Panc1 (cell line): ENCODE results near the gene NAV1. TPM values are rescaled to one million over a fixed set of nuclear protein-coding genes. Genes with fewer than 3 reads are reported as not detected.

Source experiments
- ATAC-seq: fragments of 200-7000 bp; cut with Tn5 transposase; 2 replicates; pipeline ENCODE4 v1.9.1; 2020; ENCODE audit warnings: mild to moderate bottlenecking, moderate library complexity
- BruUV-seq: library from RNA; stranded (reverse); fragments of 400-500 nt; replicated peaks from 2 replicates; lab custom pipeline; 2021; lab: Mats Ljungman, UMichigan
- CTCF ChIA-PET: fragments of 300-600 bp; sonication (Branson Sonifier 250); formaldehyde crosslinking; loops from one replicate; lab custom pipeline; 2022; ENCODE audit warnings: antibody characterized with exemption; lab: Charles Lee
- POLR2A ChIA-PET: fragments of 300-600 bp; sonication (Branson Sonifier 250); formaldehyde crosslinking; loops from one replicate; lab custom pipeline; 2022; ENCODE audit warnings: antibody characterized with exemption; lab: Charles Lee
- DNase-seq: peaks from one replicate; pipeline ENCODE4 v3.0.0-alpha.2; 2010; ENCODE audit warnings: low read depth, low spot score
- H3K27ac ChIP-seq: 2 replicates; pipeline ENCODE4 v1.5.1; 2011; ENCODE audit warnings: mild to moderate bottlenecking, low read length, inconsistent platforms
- H3K27me3 ChIP-seq: fragments of 200-500 bp; sonication (Bioruptor generic); 2 replicates; pipeline ENCODE4 v1.6.0; 2014; ENCODE audit warnings: low read length, inconsistent platforms; ENCODE audit not compliant: control insufficient read depth, insufficient read depth
- H3K36me3 ChIP-seq: fragments of 200-500 bp; sonication (Bioruptor generic); 2 replicates; pipeline ENCODE4 v1.5.1; 2014; ENCODE audit warnings: inconsistent platforms, mild to moderate bottlenecking, low read length, moderate library complexity; ENCODE audit not compliant: control insufficient read depth, insufficient read depth
- H3K4me1 ChIP-seq: 2 replicates; pipeline ENCODE4 v1.5.1; 2011; ENCODE audit warnings: inconsistent platforms, mild to moderate bottlenecking, low read length, moderate library complexity; ENCODE audit not compliant: control insufficient read depth, insufficient read depth
- H3K4me3 ChIP-seq, 2 experiments: 2 replicates each; pipeline ENCODE4 v1.5.1; 2011 to 2012; ENCODE audit warnings: low read depth in 2 of 2, low read length in 2 of 2, mild to moderate bottlenecking in 2 of 2, inconsistent platforms in 1 of 2, moderate library complexity in 1 of 2
- H3K9me3 ChIP-seq: fragments of 200-500 bp; sonication (Bioruptor generic); 2 replicates; pipeline ENCODE4 v1.5.1; 2014; ENCODE audit warnings: low read depth, mild to moderate bottlenecking, inconsistent platforms, low read length, moderate library complexity; ENCODE audit not compliant: control insufficient read depth, insufficient read depth
- POLR2AphosphoS5 ChIP-seq: IDR thresholded peaks from 2 replicates; pipeline ENCODE4 v1.6.1; 2012; ENCODE audit warnings: mild to moderate bottlenecking, low read depth, low read length, moderate library complexity
- SIN3A ChIP-seq: IDR thresholded peaks from 2 replicates; pipeline ENCODE4 v1.6.1; 2012; ENCODE audit warnings: low read depth, mild to moderate bottlenecking, low read length, moderate library complexity, borderline replicate concordance; ENCODE audit not compliant: insufficient read depth
- TCF7L2 ChIP-seq: IDR thresholded peaks from 2 replicates; pipeline ENCODE4 v1.6.1; 2011; ENCODE audit warnings: mild to moderate bottlenecking, low read depth, low read length, inconsistent platforms
- in situ Hi-C: cut with HindIII; loops from 2 replicates; pipeline ENCODE4 v1.10.0; 2016; ENCODE audit warnings: low sequenced_read_pairs, low pct_unique_long_range_greater_than_20kb
- intact Hi-C: fragments of 100-400 bp; cut with micrococcal nuclease; formaldehyde crosslinking; loops from one replicate; pipeline ENCODE4 v1.10.0; 2022; ENCODE audit not compliant: unreplicated experiment
- total RNA-seq: library from RNA; stranded (reverse); gene quantifications from one replicate; pipeline ENCODE4 v1.2.1, GENCODE V29; 2021; ENCODE audit not compliant: unreplicated experiment
- TF ChIP-seq, protein P1 (sequence below), 2 experiments: IDR thresholded peaks; 2 replicates each; pipeline ENCODE4 v1.6.1; 2011 to 2012; ENCODE audit warnings: low read depth in 2 of 2, control low read depth in 1 of 2, low read length in 1 of 2, mild to moderate bottlenecking in 1 of 2, moderate library complexity in 1 of 2; ENCODE audit not compliant: insufficient read depth in 1 of 2
- TF ChIP-seq, protein P2 (sequence below): fragments of 450-650 bp; IDR thresholded peaks from 2 replicates; pipeline ENCODE4 v1.5.1; 2017; ENCODE audit warnings: mild to moderate bottlenecking

The NAV1 gene
- total RNA-seq, 1 experiment from 2014 or later = 29.0 TPM

DNA sequence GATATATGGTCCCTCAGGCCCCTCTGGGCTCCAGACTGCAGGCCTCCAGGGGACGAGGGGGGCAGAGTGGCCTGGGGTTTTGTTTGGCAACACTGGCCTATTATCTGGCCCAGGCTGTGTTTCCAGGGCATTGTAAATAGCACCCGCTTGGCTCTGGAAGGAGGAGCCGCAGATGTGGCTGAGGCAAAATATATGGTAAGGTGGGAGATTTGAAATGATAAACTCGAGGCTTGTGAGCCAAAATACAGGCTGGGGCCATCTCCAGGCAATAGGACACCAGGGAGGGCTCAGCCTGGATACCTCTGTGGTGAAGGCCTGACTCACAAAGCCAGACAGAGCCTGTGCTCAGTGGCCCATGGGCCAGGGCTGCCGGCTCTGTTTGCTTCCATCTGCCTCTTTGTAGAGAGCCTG, 14.0 kb downstream of the NAV1 start:
- DNase-seq = no peak
- intact Hi-C loops (no loop called here), in situ Hi-C loops (no loop called here)
- H3K4me3 ChIP-seq = no peak overlapping the region
- TF ChIP-seq TCF7L2 = no peak
- no peak overlapping the region for H3K27ac ChIP-seq
- 0 out of 2 replicates have a peak, but pooled peaks cover 4% of the 10 kb centered on the region for H3K4me1 ChIP-seq
- no peaks in the 10 kb centered on the region for H3K36me3 ChIP-seq
- no peaks in the 10 kb centered on the region for H3K27me3 ChIP-seq
- POLR2A ChIA-PET = no interaction called here
- CTCF ChIA-PET = no interaction called here
- BruUV-seq = no TSS peak
- H3K9me3 ChIP-seq = no peaks in the 10 kb centered on the region
- ATAC-seq = peak; percentile 59; the same call in 1 of the 2 replicates

DNA sequence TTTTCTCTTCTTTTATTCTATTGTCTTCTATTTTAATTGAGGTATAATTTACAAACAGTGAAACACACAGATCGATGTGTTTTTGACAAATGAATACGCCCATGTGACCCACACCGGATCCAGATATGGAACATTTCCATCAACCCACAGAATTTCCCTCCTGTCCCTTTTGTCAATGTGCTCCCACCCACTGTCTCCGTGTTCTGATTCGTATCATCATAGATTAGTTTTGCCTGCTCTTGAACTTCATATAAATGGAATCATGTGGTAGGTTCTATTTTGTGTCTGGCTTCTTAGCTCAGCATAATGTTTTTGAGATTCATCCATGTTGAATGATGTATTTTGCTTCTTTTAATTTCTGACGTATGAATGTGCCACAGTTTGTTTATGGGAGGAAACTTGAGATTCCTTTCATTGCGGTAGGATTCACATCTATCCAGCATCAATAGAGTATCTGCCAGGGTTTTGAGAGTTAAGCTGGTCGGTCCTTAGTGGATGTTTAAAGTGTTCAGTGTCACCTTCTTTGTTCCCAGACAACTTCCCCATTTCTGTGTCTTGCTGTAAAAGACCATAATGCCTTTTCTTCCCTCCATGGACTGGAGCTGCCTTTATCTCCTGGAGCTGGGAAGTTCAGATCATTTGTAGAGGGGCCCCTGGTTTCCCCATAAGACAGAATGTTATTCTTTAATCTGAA, 14.7 kb downstream of the NAV1 start:
- no TSS peak for BruUV-seq
- POLR2A ChIA-PET = no interaction called here
- Histone ChIP-seq H3K9me3 (no peaks in the 10 kb centered on the region), H3K27ac (no peak overlapping the region), H3K27me3 (no peaks in the 10 kb centered on the region), H3K4me1 (0 out of 2 replicates have a peak, but pooled peaks cover 4% of the 10 kb centered on the region), H3K4me3 (no peak overlapping the region), H3K36me3 (no peaks in the 10 kb centered on the region)
- DNase-seq (no peak), ATAC-seq (no peak)
- no peak for TF ChIP-seq SIN3A
- TF ChIP-seq, protein P1, sequence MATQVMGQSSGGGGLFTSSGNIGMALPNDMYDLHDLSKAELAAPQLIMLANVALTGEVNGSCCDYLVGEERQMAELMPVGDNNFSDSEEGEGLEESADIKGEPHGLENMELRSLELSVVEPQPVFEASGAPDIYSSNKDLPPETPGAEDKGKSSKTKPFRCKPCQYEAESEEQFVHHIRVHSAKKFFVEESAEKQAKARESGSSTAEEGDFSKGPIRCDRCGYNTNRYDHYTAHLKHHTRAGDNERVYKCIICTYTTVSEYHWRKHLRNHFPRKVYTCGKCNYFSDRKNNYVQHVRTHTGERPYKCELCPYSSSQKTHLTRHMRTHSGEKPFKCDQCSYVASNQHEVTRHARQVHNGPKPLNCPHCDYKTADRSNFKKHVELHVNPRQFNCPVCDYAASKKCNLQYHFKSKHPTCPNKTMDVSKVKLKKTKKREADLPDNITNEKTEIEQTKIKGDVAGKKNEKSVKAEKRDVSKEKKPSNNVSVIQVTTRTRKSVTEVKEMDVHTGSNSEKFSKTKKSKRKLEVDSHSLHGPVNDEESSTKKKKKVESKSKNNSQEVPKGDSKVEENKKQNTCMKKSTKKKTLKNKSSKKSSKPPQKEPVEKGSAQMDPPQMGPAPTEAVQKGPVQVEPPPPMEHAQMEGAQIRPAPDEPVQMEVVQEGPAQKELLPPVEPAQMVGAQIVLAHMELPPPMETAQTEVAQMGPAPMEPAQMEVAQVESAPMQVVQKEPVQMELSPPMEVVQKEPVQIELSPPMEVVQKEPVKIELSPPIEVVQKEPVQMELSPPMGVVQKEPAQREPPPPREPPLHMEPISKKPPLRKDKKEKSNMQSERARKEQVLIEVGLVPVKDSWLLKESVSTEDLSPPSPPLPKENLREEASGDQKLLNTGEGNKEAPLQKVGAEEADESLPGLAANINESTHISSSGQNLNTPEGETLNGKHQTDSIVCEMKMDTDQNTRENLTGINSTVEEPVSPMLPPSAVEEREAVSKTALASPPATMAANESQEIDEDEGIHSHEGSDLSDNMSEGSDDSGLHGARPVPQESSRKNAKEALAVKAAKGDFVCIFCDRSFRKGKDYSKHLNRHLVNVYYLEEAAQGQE (IDR thresholded peaks at IDR 0.05; ENCODE audit: insufficient read depth in 1 of 2, low read depth in 2 of 2, low read length in 1 of 2) = no peak
- no peak for TF ChIP-seq POLR2AphosphoS5
- no peak for TF ChIP-seq TCF7L2
- TF ChIP-seq, protein P2, sequence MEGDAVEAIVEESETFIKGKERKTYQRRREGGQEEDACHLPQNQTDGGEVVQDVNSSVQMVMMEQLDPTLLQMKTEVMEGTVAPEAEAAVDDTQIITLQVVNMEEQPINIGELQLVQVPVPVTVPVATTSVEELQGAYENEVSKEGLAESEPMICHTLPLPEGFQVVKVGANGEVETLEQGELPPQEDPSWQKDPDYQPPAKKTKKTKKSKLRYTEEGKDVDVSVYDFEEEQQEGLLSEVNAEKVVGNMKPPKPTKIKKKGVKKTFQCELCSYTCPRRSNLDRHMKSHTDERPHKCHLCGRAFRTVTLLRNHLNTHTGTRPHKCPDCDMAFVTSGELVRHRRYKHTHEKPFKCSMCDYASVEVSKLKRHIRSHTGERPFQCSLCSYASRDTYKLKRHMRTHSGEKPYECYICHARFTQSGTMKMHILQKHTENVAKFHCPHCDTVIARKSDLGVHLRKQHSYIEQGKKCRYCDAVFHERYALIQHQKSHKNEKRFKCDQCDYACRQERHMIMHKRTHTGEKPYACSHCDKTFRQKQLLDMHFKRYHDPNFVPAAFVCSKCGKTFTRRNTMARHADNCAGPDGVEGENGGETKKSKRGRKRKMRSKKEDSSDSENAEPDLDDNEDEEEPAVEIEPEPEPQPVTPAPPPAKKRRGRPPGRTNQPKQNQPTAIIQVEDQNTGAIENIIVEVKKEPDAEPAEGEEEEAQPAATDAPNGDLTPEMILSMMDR = no peak
- in situ Hi-C loops = no loop called here
- intact Hi-C loops = no loop called here
- CTCF ChIA-PET = no interaction called here

DNA sequence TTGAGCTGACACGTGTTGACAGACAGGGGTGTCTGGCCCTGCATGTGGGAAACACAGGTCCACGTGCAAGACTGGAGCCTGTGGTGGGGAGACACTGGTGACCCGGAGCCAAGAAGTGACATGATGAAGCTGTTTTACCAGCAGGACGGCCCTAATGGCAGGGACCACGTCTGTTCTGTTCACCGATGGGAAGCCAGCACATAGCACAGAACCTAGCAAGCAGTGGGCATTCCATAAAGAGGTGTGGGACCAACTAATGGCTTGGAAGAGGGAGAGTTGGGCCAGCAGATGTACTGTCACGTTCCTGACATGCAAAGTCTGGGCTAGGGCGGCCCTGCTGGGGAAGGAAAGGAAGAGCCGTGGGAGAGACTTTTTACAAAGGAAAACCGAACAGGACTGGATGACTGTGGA, 15.3 kb downstream of the NAV1 start:
- TF ChIP-seq, protein P2 = no peak
- TF ChIP-seq, protein P1 (IDR thresholded peaks at IDR 0.05; ENCODE audit: insufficient read depth in 1 of 2, low read depth in 2 of 2, low read length in 1 of 2) = no peak
- TF ChIP-seq POLR2AphosphoS5 (no peak), TCF7L2 (no peak), SIN3A (no peak)
- POLR2A ChIA-PET = no interaction called here

More for the DNA sequence above, 15.3 kb downstream of the NAV1 start:
- Histone ChIP-seq H3K4me1 (0 out of 2 replicates have a peak, but pooled peaks cover 4% of the 10 kb centered on the region), H3K9me3 (no peaks in the 10 kb centered on the region), H3K4me3 (no peak overlapping the region), H3K27me3 (no peaks in the 10 kb centered on the region), H3K36me3 (no peaks in the 10 kb centered on the region), H3K27ac (no peak overlapping the region)
- ATAC-seq (no peak), DNase-seq (no peak)
- no TSS peak for BruUV-seq
- in situ Hi-C loops = no loop called here
- CTCF ChIA-PET = no interaction called here
- intact Hi-C loops = no loop called here
